ENCODE measurements around the gene NKIRAS2.

NKIRAS2 gene

DNA sequence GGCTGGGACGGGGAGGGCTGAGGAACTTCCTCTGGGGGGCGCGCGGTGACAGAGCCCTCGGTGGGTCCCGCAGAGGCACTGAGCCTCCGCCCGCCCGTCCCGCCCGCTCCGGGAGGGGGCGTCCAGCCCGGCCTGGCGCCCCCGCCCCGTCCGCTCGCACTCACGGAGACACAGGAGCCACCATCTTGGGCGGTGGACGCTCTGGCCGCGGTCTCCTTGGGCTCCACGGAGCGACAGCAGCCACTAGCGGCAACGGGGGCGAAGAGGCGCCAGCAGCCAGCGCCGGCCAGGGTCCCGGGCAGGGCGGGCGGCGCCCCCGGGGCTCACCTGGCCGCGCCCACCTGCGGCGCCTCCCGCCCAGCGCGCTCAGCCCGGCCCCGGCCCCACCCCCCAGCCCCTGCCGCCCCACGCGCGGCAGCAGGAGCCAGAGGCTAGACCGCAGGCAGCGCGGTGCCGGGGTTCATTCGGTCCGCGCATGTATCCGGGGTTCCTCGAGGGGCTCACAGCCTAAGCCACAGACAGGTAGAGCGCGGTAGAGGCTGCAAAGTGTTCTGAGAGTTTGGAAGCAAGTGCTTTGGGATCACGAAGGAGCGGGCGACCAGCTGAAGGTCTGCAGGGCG, 30.6 kb downstream of the NKIRAS2 start, which contains the start of gene C17orf113:
Gene C17orf113, minus strand, starts transcription at position 209 of the 620 bp plus-strand sequence. CDS start 7,225 bp downstream, outside the sequence.
- Histone ChIP-seq H3K9ac (ENCODE audit: low read depth, low read length) (peak within 1 kb of the TSS; percentile 58), H3K9me3 (ENCODE audit: control insufficient read depth, insufficient read depth, low read length) (no peaks in the 10 kb centered on the region), H3K36me3 (ENCODE audit: insufficient read depth, low read length) (no peaks in the 10 kb centered on the region), H3K4me1 (ENCODE audit: insufficient read depth, low read length) (peaks cover 21% of the 10 kb centered on the region)

DNA sequence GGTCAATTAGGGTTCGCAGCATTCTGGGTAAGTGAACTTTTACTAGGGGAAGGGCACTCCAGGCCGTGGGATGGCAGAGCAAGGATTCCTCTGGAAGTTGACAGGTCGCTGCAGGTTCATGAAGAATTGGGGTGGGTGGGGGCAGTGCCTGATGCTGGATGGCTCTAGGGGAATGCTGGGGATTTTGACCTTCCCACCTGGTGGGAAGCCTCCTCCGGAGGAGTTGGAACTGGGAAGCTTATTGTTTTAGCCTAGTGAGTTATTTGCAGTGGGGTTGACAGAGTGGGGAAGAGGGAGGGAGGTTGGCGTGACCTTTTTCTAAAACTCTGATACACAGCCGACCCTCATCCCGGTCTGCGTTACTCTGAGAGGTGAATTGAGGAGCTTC, 31.1 kb downstream of the NKIRAS2 start:
- Histone ChIP-seq H3K9me3 (ENCODE audit: control insufficient read depth, insufficient read depth, low read length) (no peaks in the 10 kb centered on the region), H3K9ac (ENCODE audit: low read depth, low read length) (peak overlapping the region; percentile 58; the same call in 1 of the 2 replicates), H3K4me1 (ENCODE audit: insufficient read depth, low read length) (peaks cover 24% of the 10 kb centered on the region), H3K36me3 (ENCODE audit: insufficient read depth, low read length) (no peaks in the 10 kb centered on the region)

DNA sequence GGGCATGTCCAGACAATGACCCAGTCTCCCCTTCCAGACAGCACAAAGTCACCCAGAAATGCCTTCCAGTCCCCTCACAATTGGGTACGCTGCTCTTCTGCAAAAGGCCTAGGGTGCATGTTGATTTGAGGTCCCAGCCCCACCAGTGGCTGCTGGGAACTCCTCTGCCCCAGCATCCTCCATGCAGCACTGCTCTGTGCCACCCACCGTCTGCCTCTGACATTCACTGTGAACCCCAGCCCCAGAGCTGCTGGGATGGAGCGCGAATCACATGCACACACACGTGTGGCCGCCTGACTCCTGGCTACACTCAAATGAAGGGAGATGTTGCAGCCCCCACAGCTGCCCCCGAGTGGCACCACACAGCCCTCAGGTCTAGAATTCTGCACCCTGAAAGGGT, 31.8 kb downstream of the NKIRAS2 start:
- H3K9me3 ChIP-seq (ENCODE audit: control insufficient read depth, insufficient read depth, low read length): no peaks in the 10 kb centered on the region
- peak overlapping the region; percentile 2; the same call in 1 of the 2 replicates for H3K9ac ChIP-seq (ENCODE audit: low read depth, low read length)
- H3K4me1 ChIP-seq (ENCODE audit: insufficient read depth, low read length): peaks cover 24% of the 10 kb centered on the region
- H3K36me3 ChIP-seq (ENCODE audit: insufficient read depth, low read length): no peaks in the 10 kb centered on the region

GRCh38 chr17:42052346-42052877, 32.5 kb downstream of the NKIRAS2 start:
- Histone ChIP-seq H3K4me1 (ENCODE audit: insufficient read depth, low read length) (peaks cover 24% of the 10 kb centered on the region), H3K36me3 (ENCODE audit: insufficient read depth, low read length) (no peaks in the 10 kb centered on the region), H3K9ac (ENCODE audit: low read depth, low read length) (no peak overlapping the region), H3K9me3 (ENCODE audit: control insufficient read depth, insufficient read depth, low read length) (no peaks in the 10 kb centered on the region)

GRCh38 chr17:42053731-42054500, 34.0 kb downstream of the NKIRAS2 start:
- Histone ChIP-seq H3K9ac (ENCODE audit: low read depth, low read length) (no peak overlapping the region), H3K9me3 (ENCODE audit: control insufficient read depth, insufficient read depth, low read length) (no peaks in the 10 kb centered on the region), H3K4me1 (ENCODE audit: insufficient read depth, low read length) (peaks cover 24% of the 10 kb centered on the region), H3K36me3 (ENCODE audit: insufficient read depth, low read length) (no peaks in the 10 kb centered on the region)

DNA sequence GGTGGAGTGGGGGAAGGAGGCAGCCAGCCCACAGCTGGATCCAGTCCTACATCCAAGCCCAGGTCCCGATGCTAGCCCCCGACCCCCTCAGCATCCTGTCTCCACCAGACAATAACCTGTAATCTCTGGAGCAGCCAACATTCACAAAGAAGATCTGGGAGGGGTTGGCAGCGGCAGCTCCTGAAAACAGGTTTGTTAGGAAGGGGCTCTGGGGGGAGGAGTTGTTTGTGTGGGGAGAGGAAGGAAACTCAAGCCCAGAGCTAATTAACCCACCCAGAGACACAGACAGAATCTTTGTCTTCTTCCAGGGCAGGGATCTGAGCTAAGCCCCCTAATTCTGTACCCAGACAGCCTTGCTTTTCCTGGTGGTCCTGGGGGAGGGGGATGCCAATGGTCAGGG, 35.1 kb downstream of the NKIRAS2 start:
- no peak overlapping the region for H3K9ac ChIP-seq (ENCODE audit: low read depth, low read length)
- no peaks in the 10 kb centered on the region for H3K36me3 ChIP-seq (ENCODE audit: insufficient read depth, low read length)
- H3K9me3 ChIP-seq (ENCODE audit: control insufficient read depth, insufficient read depth, low read length): no peaks in the 10 kb centered on the region
- H3K4me1 ChIP-seq (ENCODE audit: insufficient read depth, low read length): peaks cover 24% of the 10 kb centered on the region

GRCh38 chr17:42055496-42055895, 35.6 kb downstream of the NKIRAS2 start:
- H3K9me3 ChIP-seq (ENCODE audit: control insufficient read depth, insufficient read depth, low read length): no peaks in the 10 kb centered on the region
- H3K36me3 ChIP-seq (ENCODE audit: insufficient read depth, low read length): no peaks in the 10 kb centered on the region
- H3K9ac ChIP-seq (ENCODE audit: low read depth, low read length): no peak overlapping the region
- peaks cover 24% of the 10 kb centered on the region for H3K4me1 ChIP-seq (ENCODE audit: insufficient read depth, low read length)

DNA sequence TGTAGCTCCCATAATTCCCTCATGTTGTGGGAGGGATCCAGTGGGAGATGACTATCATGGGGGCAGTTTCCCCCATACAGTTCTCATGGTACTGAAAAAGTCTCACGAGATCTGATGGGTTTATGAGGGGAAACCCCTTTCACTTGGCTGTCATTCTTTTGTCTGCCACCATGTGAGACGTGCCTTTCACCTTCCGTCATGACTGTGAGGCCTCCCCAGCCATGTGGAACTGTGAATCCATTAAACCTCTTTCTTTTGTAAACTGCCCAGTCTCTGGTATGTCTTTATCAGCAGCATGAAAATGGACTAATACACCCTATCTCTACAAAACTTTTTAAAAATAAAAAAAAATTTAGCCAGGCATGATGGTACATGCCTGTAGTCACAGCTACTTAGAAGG, 36.7 kb downstream of the NKIRAS2 start:
- Histone ChIP-seq H3K4me1 (ENCODE audit: insufficient read depth, low read length) (peaks cover 22% of the 10 kb centered on the region), H3K36me3 (ENCODE audit: insufficient read depth, low read length) (no peaks in the 10 kb centered on the region), H3K9me3 (ENCODE audit: control insufficient read depth, insufficient read depth, low read length) (no peaks in the 10 kb centered on the region), H3K9ac (ENCODE audit: low read depth, low read length) (no peak overlapping the region)

DNA sequence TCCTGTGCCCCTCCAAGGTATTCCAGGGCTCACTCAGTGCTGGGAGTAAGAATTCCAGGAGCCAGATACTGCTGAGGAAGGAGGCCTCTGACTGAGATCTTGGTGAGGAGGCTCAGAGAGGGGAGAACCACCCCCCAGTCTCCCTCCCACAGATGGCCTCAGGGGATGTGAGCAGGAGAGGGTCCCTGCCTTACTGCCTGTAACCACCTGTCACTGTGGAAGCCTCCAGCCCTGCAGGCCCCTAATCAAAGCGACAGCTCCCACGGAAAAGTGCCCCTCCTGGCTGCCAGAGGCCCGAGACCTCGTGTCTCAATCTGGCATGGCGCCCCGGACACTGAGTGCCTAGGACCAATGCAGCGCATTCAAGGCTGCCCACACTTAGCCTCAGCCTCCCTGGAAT, 38.2 kb downstream of the NKIRAS2 start:
- no peaks in the 10 kb centered on the region for H3K36me3 ChIP-seq (ENCODE audit: insufficient read depth, low read length)
- H3K4me1 ChIP-seq (ENCODE audit: insufficient read depth, low read length): peaks cover 28% of the 10 kb centered on the region
- H3K9ac ChIP-seq (ENCODE audit: low read depth, low read length): no peak overlapping the region
- H3K9me3 ChIP-seq (ENCODE audit: control insufficient read depth, insufficient read depth, low read length): no peaks in the 10 kb centered on the region

GRCh38 chr17:42059815-42060214, 39.9 kb downstream of the NKIRAS2 start:
- no peaks in the 10 kb centered on the region for H3K36me3 ChIP-seq (ENCODE audit: insufficient read depth, low read length)
- peaks cover 17% of the 10 kb centered on the region for H3K4me1 ChIP-seq (ENCODE audit: insufficient read depth, low read length)
- no peaks in the 10 kb centered on the region for H3K9me3 ChIP-seq (ENCODE audit: control insufficient read depth, insufficient read depth, low read length)
- H3K9ac ChIP-seq (ENCODE audit: low read depth, low read length): no peak overlapping the region

- peaks cover 16% of the 10 kb centered on the region for H3K4me1 ChIP-seq (ENCODE audit: insufficient read depth, low read length)
- no peaks in the 10 kb centered on the region for H3K36me3 ChIP-seq (ENCODE audit: insufficient read depth, low read length)
- H3K9me3 ChIP-seq (ENCODE audit: control insufficient read depth, insufficient read depth, low read length): no peaks in the 10 kb centered on the region
- H3K9ac ChIP-seq (ENCODE audit: low read depth, low read length): no peak overlapping the region
These were observed 40.3 kb downstream of the NKIRAS2 start for GRCh38 chr17:42060231-42060630.

DNA sequence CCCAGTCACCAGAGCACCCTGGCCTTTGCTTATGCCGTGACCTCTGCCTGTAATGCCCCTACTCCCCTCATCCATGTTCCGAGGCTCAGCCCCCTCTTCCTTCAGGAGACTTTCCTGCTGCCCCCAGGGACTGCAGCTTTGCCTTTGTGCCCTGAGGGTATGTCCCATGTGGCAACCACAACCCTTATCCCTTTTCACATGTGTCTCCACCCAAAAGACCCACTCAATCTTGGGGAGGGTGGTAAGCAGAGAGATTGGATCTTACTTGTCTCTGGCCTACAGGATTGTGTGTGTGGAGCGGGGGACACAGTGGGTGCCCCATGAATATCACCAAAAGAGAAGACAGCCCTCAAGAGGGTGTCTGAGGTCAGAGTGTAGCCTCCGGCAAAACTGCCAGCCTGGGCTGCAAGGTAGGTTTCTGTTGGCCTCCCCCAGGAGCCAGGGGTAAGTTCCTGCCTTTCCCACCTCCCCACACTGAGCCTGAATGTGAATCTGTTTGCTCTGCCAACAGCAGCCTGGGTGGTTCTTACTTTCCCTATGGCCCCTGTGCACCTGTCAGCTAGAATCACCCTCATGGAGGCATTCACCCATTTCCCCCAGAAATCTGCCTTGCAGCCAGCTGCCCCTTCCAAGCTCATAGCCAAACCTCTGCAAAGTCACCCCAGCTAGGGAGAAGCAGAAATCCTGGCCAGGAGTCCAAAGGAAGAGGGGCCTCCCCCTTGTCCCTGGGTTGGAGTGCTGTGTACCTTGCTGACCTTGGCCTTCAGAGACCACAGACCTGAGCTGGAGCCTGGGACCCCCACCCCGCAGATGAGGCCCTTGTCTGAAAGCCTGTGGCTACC, 42.0 kb downstream of the NKIRAS2 start:
- Histone ChIP-seq H3K9ac (ENCODE audit: low read depth, low read length) (no peak overlapping the region), H3K4me1 (ENCODE audit: insufficient read depth, low read length) (peaks cover 11% of the 10 kb centered on the region), H3K9me3 (ENCODE audit: control insufficient read depth, insufficient read depth, low read length) (no peaks in the 10 kb centered on the region), H3K36me3 (ENCODE audit: insufficient read depth, low read length) (no peaks in the 10 kb centered on the region)

DNA sequence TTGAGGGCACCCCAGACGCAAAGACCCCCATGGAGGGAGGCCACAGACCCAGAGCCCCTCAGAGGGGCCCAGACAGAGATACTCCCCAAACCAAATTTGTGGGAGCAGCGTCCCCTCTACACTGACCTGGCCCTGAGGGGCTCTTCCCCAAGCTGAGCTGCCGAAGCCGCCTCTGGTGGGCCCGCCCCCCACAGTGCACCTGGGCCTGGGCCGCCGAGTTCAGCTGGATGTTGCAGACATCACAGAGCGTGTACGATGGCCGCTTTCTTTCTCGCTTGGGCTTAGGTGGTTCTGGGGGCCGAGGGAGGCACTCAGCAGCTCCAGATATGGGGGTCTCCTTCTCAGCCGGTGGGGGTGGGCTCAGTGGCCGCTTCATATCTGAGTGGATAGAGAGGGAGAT, 42.8 kb downstream of the NKIRAS2 start:
- Histone ChIP-seq H3K36me3 (ENCODE audit: insufficient read depth, low read length) (no peaks in the 10 kb centered on the region), H3K9me3 (ENCODE audit: control insufficient read depth, insufficient read depth, low read length) (no peaks in the 10 kb centered on the region), H3K9ac (ENCODE audit: low read depth, low read length) (no peak overlapping the region), H3K4me1 (ENCODE audit: insufficient read depth, low read length) (peaks cover 11% of the 10 kb centered on the region)

GRCh38 chr17:42065201-42065600, 45.3 kb downstream of the NKIRAS2 start:
- Histone ChIP-seq H3K4me1 (ENCODE audit: insufficient read depth, low read length) (peaks cover 16% of the 10 kb centered on the region), H3K9me3 (ENCODE audit: control insufficient read depth, insufficient read depth, low read length) (no peaks in the 10 kb centered on the region), H3K9ac (ENCODE audit: low read depth, low read length) (no peak overlapping the region), H3K36me3 (ENCODE audit: insufficient read depth, low read length) (no peaks in the 10 kb centered on the region)
